BLaER1 treated with 17β-estradiol and CSF1 and Interleukin-3, amounts not matched to agents 10 nM and 100 nM (cell line): ENCODE measurements around the gene RSF1.

Experiments
- H3K27ac ChIP-seq, 11 experiments: shearing (Covaris generic); formaldehyde crosslinking; 2 replicates each; pipeline ENCODE4 v1.8.1; 2022
- H3K27me3 ChIP-seq, 11 experiments: shearing (Covaris generic); formaldehyde crosslinking; 2 replicates each; pipeline ENCODE4 v1.8.1; 2022
- H3K36me3 ChIP-seq, 11 experiments: shearing (Covaris generic); formaldehyde crosslinking; 2 replicates each; pipeline ENCODE4 v1.8.1; 2022
- H3K4me1 ChIP-seq, 10 experiments: shearing (Covaris generic); formaldehyde crosslinking; 2 replicates each; pipeline ENCODE4 v1.8.1; 2022
- H3K4me2 ChIP-seq, 11 experiments: shearing (Covaris generic); formaldehyde crosslinking; 2 replicates each; pipeline ENCODE4 v1.8.1; 2022
- H3K4me3 ChIP-seq, 10 experiments: shearing (Covaris generic); formaldehyde crosslinking; 2 replicates each; pipeline ENCODE4 v1.8.1; 2022
- H3K9ac ChIP-seq, 11 experiments: shearing (Covaris generic); formaldehyde crosslinking; 2 replicates each; pipeline ENCODE4 v1.8.1; 2022
- H3K9me3 ChIP-seq, 11 experiments: shearing (Covaris generic); formaldehyde crosslinking; replicated peaks in 1 of 11; 2 replicates each; pipeline ENCODE4 v1.8.1; 2022
- H4K20me1 ChIP-seq, 11 experiments: shearing (Covaris generic); formaldehyde crosslinking; 2 replicates each; pipeline ENCODE4 v1.8.1; 2022
- Cebpa-rat ChIP-seq, 11 experiments: shearing (Covaris generic); IDR thresholded peaks; 2 replicates each; pipeline ENCODE4 v1.8.1; 2022

RSF1 gene

DNA sequence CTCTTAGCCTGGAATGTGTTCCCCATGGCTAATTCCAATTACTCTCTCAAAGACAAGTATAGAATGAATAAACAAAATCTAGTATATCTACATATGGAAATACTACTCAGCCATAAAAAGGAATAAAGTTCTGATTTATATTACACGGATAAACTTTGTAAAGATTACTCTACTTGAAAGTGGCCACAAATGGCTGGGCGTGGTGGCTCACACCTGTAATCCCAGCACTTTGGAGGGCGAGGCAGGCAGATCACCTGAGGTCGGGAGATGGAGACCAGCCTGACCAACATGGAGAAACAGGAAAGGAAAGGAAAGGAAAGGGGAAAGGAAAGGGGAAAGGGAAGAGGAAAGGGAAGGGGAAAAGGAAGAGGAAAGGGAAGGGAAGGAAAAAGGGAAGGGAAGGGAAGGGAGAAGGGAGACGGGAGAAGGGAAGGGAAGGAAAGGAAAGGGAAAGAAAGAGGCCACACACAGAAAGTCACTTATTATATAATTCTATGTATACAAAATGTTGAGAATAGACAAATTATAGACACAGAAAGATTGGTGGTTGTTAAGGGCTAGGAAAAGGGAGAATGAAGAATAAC is 92.2 kb downstream of the RSF1 start:
- H3K4me1 ChIP-seq, result no peaks in the 10 kb centered on the region
- TF ChIP-seq Cebpa-rat (IDR thresholded peaks at IDR 0.05), result no peak

DNA sequence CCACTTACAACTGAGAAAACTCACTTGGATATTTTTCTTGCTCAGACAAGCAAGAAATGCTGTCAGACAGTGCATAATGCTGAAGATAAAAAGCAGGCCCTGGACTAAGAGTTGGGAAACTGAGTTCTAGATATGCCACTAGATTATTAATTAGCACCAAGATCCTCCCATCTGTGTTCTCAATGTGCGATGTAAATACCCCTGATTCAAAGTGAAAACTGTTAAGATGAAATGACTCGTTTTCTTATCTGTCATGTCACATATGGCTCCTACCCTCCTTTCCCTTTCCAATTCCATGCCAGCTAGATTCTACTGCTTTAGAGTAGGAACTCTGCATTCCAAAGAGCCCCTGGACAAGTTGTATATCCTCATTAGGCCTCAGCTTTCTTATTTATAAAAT is 94.0 kb downstream of the RSF1 start:
- TF ChIP-seq Cebpa-rat (IDR thresholded peaks at IDR 0.05), result no peak
- H3K4me2 ChIP-seq, result no peak overlapping the region
- no peak overlapping the region for H3K27ac ChIP-seq
- no peaks in the 10 kb centered on the region for H3K4me1 ChIP-seq
- peaks cover 47 to 71% (median 64%) of the 10 kb centered on the region in 11 experiments for H3K36me3 ChIP-seq
- H3K9ac ChIP-seq, result no peak overlapping the region
- H4K20me1 ChIP-seq, result peaks cover 0 to 42% (median 0%) of the 10 kb centered on the region in 11 experiments; a peak in 5 of 22 replicates
- peaks cover 13 to 16% (median 13%) of the 10 kb centered on the region in 11 experiments for H3K9me3 ChIP-seq
- H3K4me3 ChIP-seq, result no peak overlapping the region
- no peaks in the 10 kb centered on the region for H3K27me3 ChIP-seq

More for the DNA sequence above, 92.2 kb downstream of the RSF1 start:
- H3K4me3 ChIP-seq, result no peak overlapping the region
- H3K27me3 ChIP-seq, result no peaks in the 10 kb centered on the region
- H3K27ac ChIP-seq, result no peak overlapping the region
- peaks cover 0 to 32% (median 0%) of the 10 kb centered on the region in 11 experiments; a peak in 5 of 22 replicates for H4K20me1 ChIP-seq
- H3K36me3 ChIP-seq, result peaks cover 47 to 71% (median 64%) of the 10 kb centered on the region in 11 experiments
- H3K9ac ChIP-seq, result no peak overlapping the region
- H3K9me3 ChIP-seq, result peaks cover 29 to 34% (median 31%) of the 10 kb centered on the region in 11 experiments
- no peak overlapping the region for H3K4me2 ChIP-seq

DNA sequence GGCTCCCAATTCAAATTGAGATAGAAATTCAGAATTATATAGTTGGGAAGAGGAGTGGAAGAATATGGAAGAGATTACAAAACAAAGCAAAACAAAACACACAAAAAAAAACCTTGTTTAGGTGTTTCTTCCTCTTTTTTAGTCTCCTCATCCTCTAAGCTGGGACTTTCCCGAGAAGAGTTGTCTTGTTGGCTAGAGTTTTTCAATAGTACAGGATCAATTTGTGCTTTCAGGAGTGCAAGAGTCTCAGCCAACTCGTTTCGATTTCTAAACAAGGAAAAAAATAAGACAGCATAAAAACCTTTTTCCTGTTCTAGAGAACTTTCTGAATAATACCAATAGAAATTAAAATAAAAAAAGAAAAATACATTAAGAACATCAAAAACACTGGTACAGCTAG is 95.1 kb downstream of the RSF1 start:
- Histone ChIP-seq H3K27ac (no peak overlapping the region), H3K9ac (no peak overlapping the region), H3K36me3 (peaks cover 45 to 71% (median 64%) of the 10 kb centered on the region in 11 experiments), H3K9me3 (peaks cover 2 to 5% (median 3%) of the 10 kb centered on the region in 11 experiments; a peak in 21 of 22 replicates), H3K4me3 (no peak overlapping the region), H3K4me2 (no peak overlapping the region), H3K4me1 (no peaks in the 10 kb centered on the region), H4K20me1 (peaks cover 0 to 51% (median 0%) of the 10 kb centered on the region in 11 experiments; a peak in 5 of 22 replicates), H3K27me3 (no peaks in the 10 kb centered on the region)
- no peak for TF ChIP-seq Cebpa-rat (IDR thresholded peaks at IDR 0.05)

DNA sequence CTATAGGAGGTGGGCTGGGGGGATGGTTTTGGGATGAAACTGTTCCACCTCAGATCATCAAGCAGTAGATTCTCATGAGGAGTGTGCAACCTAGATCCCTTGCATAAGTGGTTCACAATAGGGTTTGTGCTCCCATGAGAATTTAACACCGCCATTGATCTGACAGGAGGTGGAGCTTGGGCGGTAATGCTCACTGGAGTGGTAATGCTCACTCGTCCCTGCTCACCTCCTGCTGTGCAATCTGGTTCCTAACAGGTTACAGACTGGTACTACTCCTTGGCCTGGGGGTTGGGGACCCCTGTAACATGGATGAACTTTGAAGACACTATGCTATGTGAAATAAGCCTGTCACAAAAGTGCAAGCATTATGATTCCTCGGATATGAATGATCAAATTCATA is 95.9 kb downstream of the RSF1 start:
- Histone ChIP-seq H3K4me2 (no peak overlapping the region), H3K27me3 (no peaks in the 10 kb centered on the region), H3K27ac (no peak overlapping the region), H3K9ac (no peak overlapping the region), H3K9me3 (no peaks in the 10 kb centered on the region), H4K20me1 (peaks cover 0 to 56% (median 0%) of the 10 kb centered on the region in 11 experiments; a peak in 4 of 22 replicates), H3K4me3 (no peak overlapping the region), H3K36me3 (peaks cover 44 to 74% (median 68%) of the 10 kb centered on the region in 11 experiments), H3K4me1 (no peaks in the 10 kb centered on the region)
- TF ChIP-seq Cebpa-rat (IDR thresholded peaks at IDR 0.05), result no peak

DNA sequence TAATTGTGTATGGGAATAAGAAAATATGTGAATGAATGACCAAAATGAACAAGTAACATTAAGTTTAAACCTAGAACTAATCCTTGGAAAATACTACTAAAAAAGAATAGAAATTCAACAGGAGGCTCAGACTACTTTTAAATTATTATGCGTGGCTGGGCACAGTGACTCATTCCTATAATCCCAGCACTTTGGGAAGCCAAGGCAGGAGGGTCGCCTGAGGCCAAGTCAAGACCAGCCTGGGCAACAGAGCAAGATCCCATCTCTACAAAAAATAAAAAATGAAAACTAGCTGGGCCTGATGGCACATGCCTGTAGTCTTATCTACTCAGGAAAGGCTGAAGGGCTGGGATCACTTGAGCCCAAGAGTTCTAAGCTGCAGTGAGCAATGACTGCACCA is 97.5 kb downstream of the RSF1 start:
- no peak overlapping the region for H3K4me2 ChIP-seq
- no peak overlapping the region for H3K27ac ChIP-seq
- H3K4me3 ChIP-seq, result no peak overlapping the region
- no peak overlapping the region for H3K9ac ChIP-seq
- H3K27me3 ChIP-seq, result no peaks in the 10 kb centered on the region
- H3K36me3 ChIP-seq, result peaks cover 57 to 87% (median 80%) of the 10 kb centered on the region in 11 experiments
- no peak for TF ChIP-seq Cebpa-rat (IDR thresholded peaks at IDR 0.05)
- H4K20me1 ChIP-seq, result peaks cover 0 to 67% (median 0%) of the 10 kb centered on the region in 11 experiments; a peak in 3 of 22 replicates
- peaks cover 0 to 5% (median 0%) of the 10 kb centered on the region in 11 experiments; a peak in 5 of 22 replicates for H3K9me3 ChIP-seq
- H3K4me1 ChIP-seq, result no peaks in the 10 kb centered on the region

DNA sequence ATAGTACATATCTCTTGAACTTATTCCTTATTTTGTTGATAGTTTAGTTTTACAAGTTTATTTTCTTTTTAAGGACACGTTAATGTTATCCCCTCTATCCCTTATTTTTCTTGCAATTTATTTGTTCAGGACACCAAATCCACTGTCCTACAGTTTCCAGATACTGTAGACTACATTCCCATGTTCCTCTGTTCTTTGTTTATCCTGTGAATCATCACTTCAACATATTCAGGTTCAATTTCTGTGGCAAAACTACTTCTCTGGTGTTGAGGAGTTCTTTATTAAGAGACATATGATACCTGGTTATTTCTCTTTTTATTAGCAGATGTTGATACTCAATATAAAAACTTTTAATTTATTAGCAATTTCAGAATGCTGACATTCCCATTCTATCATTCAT is 110.2 kb downstream of the RSF1 start:
- Histone ChIP-seq H3K4me3 (no peak overlapping the region), H3K27me3 (no peaks in the 10 kb centered on the region), H3K9ac (no peak overlapping the region), H3K36me3 (peaks cover 29 to 69% (median 48%) of the 10 kb centered on the region in 11 experiments), H4K20me1 (peaks cover 0 to 38% (median 5%) of the 10 kb centered on the region in 11 experiments; a peak in 9 of 22 replicates), H3K4me1 (peaks cover 0 to 9% (median 0%) of the 10 kb centered on the region in 10 experiments; a peak in 6 of 20 replicates), H3K27ac (no peak overlapping the region), H3K9me3 (peaks cover 0 to 8% (median 0%) of the 10 kb centered on the region in 11 experiments; a peak in 3 of 22 replicates), H3K4me2 (no peak overlapping the region)
- no peak for TF ChIP-seq Cebpa-rat (IDR thresholded peaks at IDR 0.05)

DNA sequence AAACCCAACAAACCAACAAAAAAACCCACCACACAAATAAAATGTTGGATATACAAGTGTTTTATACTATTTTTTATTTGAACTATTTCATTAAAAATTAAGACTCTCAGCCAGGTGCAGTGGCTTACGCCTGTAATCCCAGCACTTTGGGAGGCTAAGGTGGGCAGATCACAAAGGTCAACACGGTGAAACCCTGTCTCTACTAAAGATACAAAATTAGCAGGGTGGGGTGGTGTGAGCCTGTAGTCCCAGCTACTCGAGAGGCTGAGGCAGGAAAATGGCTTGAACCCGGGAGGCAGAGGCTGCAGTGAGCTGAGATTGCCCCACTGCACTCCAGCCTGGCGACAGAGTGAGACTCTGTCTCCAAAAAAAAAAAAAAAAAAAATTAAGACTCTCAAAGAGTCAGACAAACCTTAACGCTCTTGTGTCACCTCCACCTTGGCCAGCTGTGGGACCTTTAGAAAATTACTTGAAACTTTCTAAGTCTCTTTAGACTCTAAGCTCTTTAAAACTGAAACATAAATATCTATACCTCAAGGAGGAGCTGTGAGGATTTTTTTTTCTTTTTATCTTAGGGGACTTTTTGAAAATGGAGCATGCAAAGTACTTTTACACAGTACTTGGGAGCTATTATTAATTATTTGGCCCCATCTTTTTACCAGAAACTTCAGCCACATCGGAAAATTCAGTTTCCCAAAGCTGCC is 114.5 kb downstream of the RSF1 start:
- Histone ChIP-seq H3K4me1 (peaks cover 0 to 11% (median 0%) of the 10 kb centered on the region in 10 experiments; a peak in 6 of 20 replicates), H4K20me1 (peaks cover 0 to 30% (median 0%) of the 10 kb centered on the region in 11 experiments; a peak in 7 of 22 replicates), H3K27ac (no peak overlapping the region), H3K9me3 (peaks cover 0 to 9% (median 0%) of the 10 kb centered on the region in 11 experiments; a peak in 3 of 22 replicates), H3K9ac (no peak overlapping the region), H3K36me3 (peaks cover 35 to 68% (median 47%) of the 10 kb centered on the region in 11 experiments), H3K27me3 (no peaks in the 10 kb centered on the region), H3K4me2 (peak overlapping the region in 1 of 11 experiments; percentile 36; a peak in 2 of 22 replicates), H3K4me3 (no peak overlapping the region)
- no peak for TF ChIP-seq Cebpa-rat (IDR thresholded peaks at IDR 0.05)

DNA sequence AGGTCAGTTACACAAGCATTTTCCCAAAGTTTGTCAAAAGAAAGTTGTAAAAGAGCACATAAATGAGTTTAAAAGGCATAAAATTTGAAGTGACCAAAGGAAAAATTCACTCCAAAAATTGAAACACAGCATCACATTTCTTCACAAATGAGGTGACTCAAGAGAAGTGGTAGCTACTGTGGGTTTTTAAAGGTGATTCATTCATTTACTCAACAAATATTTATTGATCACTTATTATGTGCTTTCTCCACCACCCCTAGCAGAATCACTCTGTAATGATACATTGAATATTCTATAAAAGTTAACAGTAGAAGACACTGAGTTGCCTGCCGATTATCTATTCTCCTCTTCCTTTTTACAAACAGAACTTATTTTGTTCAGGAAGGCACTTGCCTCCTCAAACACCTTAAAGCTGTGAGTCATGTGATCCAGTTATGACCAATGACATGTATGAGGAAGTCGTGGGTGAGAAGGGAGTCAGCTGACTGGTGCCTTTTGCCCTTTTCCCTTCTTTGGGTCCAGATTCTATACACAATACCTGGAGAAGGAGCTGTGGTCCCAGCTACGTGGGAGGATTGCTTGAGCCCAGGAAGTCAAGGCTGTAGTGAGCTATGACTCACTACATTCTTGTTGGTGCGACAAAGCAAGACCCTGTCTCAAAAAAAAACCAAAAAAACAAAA is 115.2 kb downstream of the RSF1 start:
- Histone ChIP-seq H3K4me1 (peaks cover 0 to 11% (median 0%) of the 10 kb centered on the region in 10 experiments; a peak in 6 of 20 replicates), H4K20me1 (peaks cover 0 to 30% (median 0%) of the 10 kb centered on the region in 11 experiments; a peak in 7 of 22 replicates), H3K36me3 (peaks cover 40 to 75% (median 52%) of the 10 kb centered on the region in 11 experiments), H3K27ac (no peak overlapping the region), H3K4me3 (no peak overlapping the region), H3K9me3 (peaks cover 0 to 9% (median 0%) of the 10 kb centered on the region in 11 experiments; a peak in 3 of 22 replicates), H3K27me3 (no peaks in the 10 kb centered on the region), H3K9ac (no peak overlapping the region), H3K4me2 (peak overlapping the region in 1 of 11 experiments; percentile 36; a peak in 3 of 22 replicates)
- TF ChIP-seq Cebpa-rat (IDR thresholded peaks at IDR 0.05), result no peak
